Neuronal stem cell (in vitro differentiated cells): ENCODE results near the gene DGLUCY.

Experiments used
- DNase-seq: peaks from one replicate; pipeline ENCODE4 v3.0.0-alpha.2; 2013; ENCODE audit warnings: low spot score
- H2AFZ ChIP-seq: one replicate; pipeline ENCODE4 v1.6.1; 2013; ENCODE audit warnings: mild to moderate bottlenecking, low read length, inconsistent platforms
- H2AK5ac ChIP-seq: 2 replicates; pipeline ENCODE4 v1.6.1; 2013; ENCODE audit warnings: low read depth, mild to moderate bottlenecking, inconsistent platforms, low read length, moderate library complexity, mixed read lengths
- H2BK120ac ChIP-seq: 2 replicates; pipeline ENCODE4 v1.6.1; 2013; ENCODE audit warnings: low read depth, mild to moderate bottlenecking, inconsistent platforms, low read length, moderate library complexity, mixed read lengths
- H2BK12ac ChIP-seq: one replicate; pipeline ENCODE4 v1.6.1; 2013; ENCODE audit warnings: low read length, inconsistent platforms
- H2BK15ac ChIP-seq: 2 replicates; pipeline ENCODE4 v1.6.1; 2013; ENCODE audit warnings: mild to moderate bottlenecking, low read length, inconsistent platforms, mixed read lengths
- H2BK5ac ChIP-seq: one replicate; pipeline ENCODE4 v1.6.1; 2013; ENCODE audit warnings: inconsistent platforms, mild to moderate bottlenecking, low read length, moderate library complexity
- H3K14ac ChIP-seq: one replicate; pipeline ENCODE4 v1.6.1; 2013; ENCODE audit warnings: low read length, inconsistent platforms
- H3K18ac ChIP-seq: 2 replicates; pipeline ENCODE4 v1.6.1; 2013; ENCODE audit warnings: low read length, inconsistent platforms
- H3K23ac ChIP-seq: 2 replicates; pipeline ENCODE4 v1.6.1; 2013; ENCODE audit warnings: low read depth, mild to moderate bottlenecking, mixed read lengths, low read length, inconsistent platforms; ENCODE audit not compliant: poor library complexity
- H3K27ac ChIP-seq: replicated peaks from 3 replicates; pipeline ENCODE4 v1.5.1; 2013; ENCODE audit warnings: low read length, inconsistent platforms
- H3K27me3 ChIP-seq, 3 experiments: 2 replicates each; pipeline ENCODE4 v1.6.1; 2013; ENCODE audit warnings: low read length in 3 of 3, mild to moderate bottlenecking in 2 of 3, inconsistent platforms in 1 of 3, low read depth in 1 of 3, mixed read lengths in 1 of 3, moderate library complexity in 1 of 3; ENCODE audit not compliant: control insufficient read depth in 3 of 3, insufficient read depth in 3 of 3
- H3K36me3 ChIP-seq, 2 donors: replicated peaks in 1 of 2; 2 replicates each; pipeline ENCODE4 v1.6.1; 2013; ENCODE audit warnings: low read length in 2 of 2; ENCODE audit not compliant: control insufficient read depth in 2 of 2, insufficient read depth in 2 of 2
- H3K4ac ChIP-seq: 2 replicates; pipeline ENCODE4 v1.6.1; 2013; ENCODE audit warnings: inconsistent platforms, mild to moderate bottlenecking, low read length, moderate library complexity
- H3K4me1 ChIP-seq, 2 donors: 1 replicate in 1 of 2; 2 replicates in 1 of 2; pipeline ENCODE4 v1.6.1; 2013; ENCODE audit warnings: low read length in 2 of 2, low read depth in 1 of 2; ENCODE audit not compliant: control insufficient read depth in 2 of 2, insufficient read depth in 1 of 2
- H3K4me2 ChIP-seq: one replicate; pipeline ENCODE4 v1.6.1; 2013; ENCODE audit warnings: mild to moderate bottlenecking, low read length, inconsistent platforms; ENCODE audit not compliant: insufficient read depth, poor library complexity, severe bottlenecking
- H3K4me3 ChIP-seq, 2 donors: 2 replicates each; pipeline ENCODE4 v1.5.1; 2013; ENCODE audit warnings: low read length in 2 of 2, mild to moderate bottlenecking in 2 of 2, inconsistent platforms in 1 of 2, moderate library complexity in 1 of 2
- H3K79me1 ChIP-seq: one replicate; pipeline ENCODE4 v1.6.1; 2013; ENCODE audit warnings: low read depth, mild to moderate bottlenecking, inconsistent platforms, low read length, moderate library complexity
- H3K9ac ChIP-seq: one replicate; pipeline ENCODE4 v1.6.1; 2013; ENCODE audit warnings: mild to moderate bottlenecking, low read depth, low read length, inconsistent platforms; ENCODE audit not compliant: poor library complexity
- H3K9me3 ChIP-seq, 2 donors: replicated peaks in 1 of 2; 2 replicates each; pipeline versions ENCODE3 to v1.6.1; 2013; ENCODE audit warnings: low read length in 2 of 2, mild to moderate bottlenecking in 2 of 2, inconsistent platforms in 1 of 2, low read depth in 1 of 2, mixed read lengths in 1 of 2, moderate library complexity in 1 of 2; ENCODE audit not compliant: control insufficient read depth in 2 of 2, insufficient read depth in 1 of 2
- H4K8ac ChIP-seq: one replicate; pipeline ENCODE4 v1.6.1; 2013; ENCODE audit warnings: low read depth, mild to moderate bottlenecking, inconsistent platforms, low read length, moderate library complexity
- H4K91ac ChIP-seq: one replicate; pipeline ENCODE4 v1.6.1; 2013; ENCODE audit warnings: low read length, low read depth, mild to moderate bottlenecking, inconsistent platforms; ENCODE audit not compliant: poor library complexity
- WGBS, 2 donors: extraction: QIAGEN DNeasy Blood & Tissue Kit; methylation state at CpG; one replicate each; pipeline ENCODE4 v1.1.7; 2013; ENCODE audit warnings: missing lambda C conversion rate in 2 of 2, mixed read lengths in 1 of 2; ENCODE audit not compliant: insufficient read length in 2 of 2, insufficient replicate concordance in 1 of 2; ENCODE audit errors: extremely low coverage in 2 of 2; 5-methylcytosine and 5-hydroxymethylcytosine counted together

Gene DGLUCY

DNA sequence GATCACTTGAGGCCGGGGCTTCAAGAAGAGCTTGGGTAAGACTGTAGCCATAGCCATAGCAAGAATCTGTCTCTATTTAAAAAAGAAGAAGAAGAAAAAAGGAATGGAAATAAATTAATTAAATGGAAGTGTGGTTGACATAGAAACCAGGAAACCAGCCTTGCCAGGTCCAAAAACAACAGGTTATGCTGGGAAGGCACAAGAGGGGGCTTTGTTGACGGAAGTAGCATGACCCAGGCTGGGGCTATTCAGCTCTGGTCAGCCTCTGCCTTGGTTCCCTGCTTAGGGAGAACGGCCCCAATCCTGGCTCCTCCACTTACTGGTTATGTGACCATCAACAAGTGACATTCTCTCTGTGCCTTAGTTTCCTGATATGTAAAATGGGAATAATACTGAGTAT is 145.0 kb downstream of the DGLUCY start:
- no peak overlapping the region for H3K9ac ChIP-seq
- no peak overlapping the region for H3K27ac ChIP-seq
- no peak overlapping the region for H2BK15ac ChIP-seq
- no peak overlapping the region for H2AK5ac ChIP-seq
- no peak overlapping the region for H4K8ac ChIP-seq
- no peak overlapping the region for H2BK5ac ChIP-seq
- no peak overlapping the region for H2AFZ ChIP-seq
- H3K79me1 ChIP-seq = no peaks in the 10 kb centered on the region
- H3K4me3 ChIP-seq = no peak overlapping the region
- H3K4ac ChIP-seq = no peak overlapping the region
- no peak overlapping the region for H3K23ac ChIP-seq
- H3K27me3 ChIP-seq = peaks cover 2 to 34% (median 8%) of the 10 kb centered on the region in 3 experiments
- no peak overlapping the region for H2BK12ac ChIP-seq
- no CpG with 5 or more reads among the region's 3 CpGs for WGBS, 2 donors
- H2BK120ac ChIP-seq = no peak overlapping the region
- DNase-seq = no peak
- H3K36me3 ChIP-seq = no peaks in the 10 kb centered on the region
- H4K91ac ChIP-seq = no peak overlapping the region
- peaks cover 0 to 4% of the 10 kb centered on the region in 2 donors for H3K9me3 ChIP-seq
- H3K14ac ChIP-seq = no peak overlapping the region
- peaks cover 9 to 19% of the 10 kb centered on the region in 2 donors for H3K4me1 ChIP-seq
- no peak overlapping the region for H3K18ac ChIP-seq
- no peak overlapping the region for H3K4me2 ChIP-seq

GRCh38 chr14:91261115-91261514 is 147.2 kb downstream of the DGLUCY start:
- H2BK15ac ChIP-seq = no peak overlapping the region
- H3K4ac ChIP-seq = no peak overlapping the region
- no peak overlapping the region for H2AFZ ChIP-seq
- H3K14ac ChIP-seq = no peak overlapping the region
- H3K36me3 ChIP-seq = no peaks in the 10 kb centered on the region
- no peak overlapping the region for H4K91ac ChIP-seq
- no peaks in the 10 kb centered on the region for H3K79me1 ChIP-seq
- peaks cover 14 to 16% of the 10 kb centered on the region in 2 donors for H3K4me1 ChIP-seq
- H2BK120ac ChIP-seq = no peak overlapping the region
- no peak overlapping the region for H3K4me3 ChIP-seq
- no peak for DNase-seq
- H2BK12ac ChIP-seq = no peak overlapping the region
- no peak overlapping the region for H3K23ac ChIP-seq
- H3K9ac ChIP-seq = no peak overlapping the region
- no peak overlapping the region for H3K27ac ChIP-seq
- no peak overlapping the region for H4K8ac ChIP-seq
- H2AK5ac ChIP-seq = no peak overlapping the region
- H3K18ac ChIP-seq = no peak overlapping the region
- peaks cover 6 to 34% (median 21%) of the 10 kb centered on the region in 3 experiments for H3K27me3 ChIP-seq
- no CpG with 5 or more reads among the region's 5 CpGs for WGBS, 2 donors
- no peak overlapping the region for H3K4me2 ChIP-seq
- H3K9me3 ChIP-seq = peaks cover 0 to 4% of the 10 kb centered on the region in 2 donors
- H2BK5ac ChIP-seq = no peak overlapping the region

DNA sequence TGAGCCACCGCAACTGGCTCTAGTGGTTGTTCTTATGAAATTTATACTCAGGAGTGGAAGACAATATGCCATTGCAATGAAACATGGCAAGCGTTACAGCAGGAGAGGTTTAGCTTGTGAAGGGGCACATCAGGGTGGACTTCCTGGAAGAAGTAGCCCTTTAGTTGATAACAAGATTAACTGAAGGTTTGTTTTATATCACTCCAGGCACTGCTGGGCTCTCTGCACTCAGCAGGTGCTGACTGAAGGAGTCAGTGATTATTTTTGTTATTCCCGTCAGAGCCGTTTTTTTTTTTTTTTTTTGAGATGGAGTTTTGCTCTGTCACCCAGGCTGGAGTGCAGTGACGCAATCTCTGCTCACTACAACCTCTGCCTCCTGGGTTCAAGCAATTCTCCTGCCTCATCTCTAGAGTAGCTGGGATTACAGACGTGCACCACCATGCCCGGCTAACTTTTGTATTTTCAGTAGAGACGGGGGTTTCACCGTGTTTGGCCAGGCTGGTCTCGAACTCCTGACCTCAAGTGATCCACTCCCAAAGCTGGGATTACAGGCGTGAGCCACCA is 148.2 kb downstream of the DGLUCY start:
- H3K4me1 ChIP-seq = peaks cover 10 to 13% of the 10 kb centered on the region in 2 donors
- H2BK120ac ChIP-seq = no peak overlapping the region
- no peak overlapping the region for H3K4me3 ChIP-seq
- H4K91ac ChIP-seq = no peak overlapping the region
- H3K36me3 ChIP-seq = no peaks in the 10 kb centered on the region
- peaks cover 6 to 34% (median 21%) of the 10 kb centered on the region in 3 experiments for H3K27me3 ChIP-seq
- WGBS, 2 donors = no CpG with 5 or more reads among the region's 11 CpGs
- H3K27ac ChIP-seq = no peak overlapping the region
- no peak for DNase-seq
- no peak overlapping the region for H3K14ac ChIP-seq
- H2BK12ac ChIP-seq = no peak overlapping the region
- peaks cover 0 to 4% of the 10 kb centered on the region in 2 donors for H3K9me3 ChIP-seq
- H3K4me2 ChIP-seq = no peak overlapping the region
- no peak overlapping the region for H2AFZ ChIP-seq
- no peak overlapping the region for H3K9ac ChIP-seq
- no peak overlapping the region for H3K23ac ChIP-seq
- no peak overlapping the region for H4K8ac ChIP-seq
- no peak overlapping the region for H2AK5ac ChIP-seq
- H2BK5ac ChIP-seq = no peak overlapping the region
- no peaks in the 10 kb centered on the region for H3K79me1 ChIP-seq
- no peak overlapping the region for H3K4ac ChIP-seq
- H2BK15ac ChIP-seq = no peak overlapping the region
- H3K18ac ChIP-seq = no peak overlapping the region

DNA sequence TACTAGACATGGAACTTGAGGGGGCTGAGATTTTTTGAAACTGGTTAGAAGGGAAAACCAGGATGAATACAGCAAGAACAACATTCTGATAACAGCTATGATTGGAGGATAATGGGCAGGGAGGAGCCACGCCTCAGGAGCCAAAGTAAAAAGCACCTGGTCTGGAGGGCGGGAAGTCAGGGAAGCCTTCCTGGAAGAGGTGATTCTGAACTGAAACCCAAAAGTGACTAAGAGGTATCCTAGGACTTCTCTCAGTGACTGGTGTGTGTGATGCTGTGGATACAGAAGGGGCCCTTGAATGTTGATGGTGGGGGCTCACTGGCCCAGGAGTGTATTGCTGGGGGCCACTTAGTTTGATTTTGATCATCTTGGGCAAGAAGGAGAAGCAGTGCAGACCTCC is 149.5 kb downstream of the DGLUCY start:
- H2AK5ac ChIP-seq = no peak overlapping the region
- no peak for DNase-seq
- no peak overlapping the region for H2BK15ac ChIP-seq
- H3K4ac ChIP-seq = no peak overlapping the region
- H3K18ac ChIP-seq = no peak overlapping the region
- H4K91ac ChIP-seq = no peak overlapping the region
- no peak overlapping the region for H4K8ac ChIP-seq
- no peak overlapping the region for H3K9ac ChIP-seq
- peaks cover 0 to 4% of the 10 kb centered on the region in 2 donors for H3K9me3 ChIP-seq
- H3K4me3 ChIP-seq = no peak overlapping the region
- H3K4me1 ChIP-seq = peaks cover 4 to 7% of the 10 kb centered on the region in 2 donors
- H2BK12ac ChIP-seq = no peak overlapping the region
- no peak overlapping the region for H3K14ac ChIP-seq
- H3K79me1 ChIP-seq = peaks cover 3% of the 10 kb centered on the region
- H2BK120ac ChIP-seq = no peak overlapping the region
- H3K27ac ChIP-seq = no peak overlapping the region
- H2BK5ac ChIP-seq = no peak overlapping the region
- no peak overlapping the region for H3K23ac ChIP-seq
- peaks cover 6 to 34% (median 21%) of the 10 kb centered on the region in 3 experiments for H3K27me3 ChIP-seq
- WGBS, 2 donors = no CpG with 5 or more reads among the region's 2 CpGs
- no peak overlapping the region for H2AFZ ChIP-seq
- no peak overlapping the region for H3K4me2 ChIP-seq
- no peaks in the 10 kb centered on the region for H3K36me3 ChIP-seq
